LNCAP (cell line): ENCODE measurements around the gene FDXR.

Experiments used
- CTCF ChIP-seq: fragments of 450-650 bp; IDR thresholded peaks from 2 replicates; pipeline ENCODE4 v1.5.1; 2017; ENCODE audit warnings: mild to moderate bottlenecking

The FDXR gene

GRCh38 chr17:74873037-74873873 is 461 bp upstream of the FDXR start:
- TF ChIP-seq CTCF, result no peak

DNA sequence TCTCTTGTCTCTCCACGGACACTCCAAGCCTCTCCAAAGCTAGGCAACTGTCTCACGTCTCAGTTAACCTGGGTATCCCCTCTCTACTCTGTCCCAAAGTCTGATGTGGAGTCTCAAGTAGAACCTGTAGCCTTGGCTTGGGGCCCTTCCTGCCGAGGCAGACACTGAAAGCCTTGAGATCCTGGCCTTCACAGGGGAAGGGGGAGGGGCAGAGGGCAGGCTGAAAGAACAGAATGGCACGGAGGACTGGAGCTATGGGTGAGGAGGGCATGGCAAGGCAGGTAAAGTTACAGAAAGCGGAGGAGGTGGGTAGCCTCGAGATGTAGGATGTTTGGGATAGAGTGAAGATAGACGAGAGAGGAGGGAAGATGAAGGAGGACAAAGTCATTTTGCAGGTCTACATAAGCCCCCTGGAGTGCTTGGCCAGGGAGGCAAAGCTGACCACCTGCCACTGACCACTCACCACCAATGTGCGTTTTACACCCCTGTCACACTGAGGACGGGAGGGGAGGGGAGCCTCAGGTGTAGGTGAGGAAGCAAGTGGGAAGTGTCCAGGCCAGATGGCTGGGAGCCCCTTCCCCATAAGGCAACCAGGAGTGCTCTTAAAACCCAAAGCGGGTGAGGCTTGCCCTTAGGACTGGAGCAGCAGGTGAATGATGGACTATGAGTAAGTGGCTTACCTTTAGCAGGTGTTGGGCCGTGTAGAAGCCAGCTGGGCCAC is 1.3 kb downstream of the FDXR start:
- no peak for TF ChIP-seq CTCF

- TF ChIP-seq CTCF, result no peak
Measured at GRCh38 chr17:74870512-74870911, 2.3 kb downstream of the FDXR start.

- no peak for TF ChIP-seq CTCF
Measured at GRCh38 chr17:74868908-74869255, 3.9 kb downstream of the FDXR start.

DNA sequence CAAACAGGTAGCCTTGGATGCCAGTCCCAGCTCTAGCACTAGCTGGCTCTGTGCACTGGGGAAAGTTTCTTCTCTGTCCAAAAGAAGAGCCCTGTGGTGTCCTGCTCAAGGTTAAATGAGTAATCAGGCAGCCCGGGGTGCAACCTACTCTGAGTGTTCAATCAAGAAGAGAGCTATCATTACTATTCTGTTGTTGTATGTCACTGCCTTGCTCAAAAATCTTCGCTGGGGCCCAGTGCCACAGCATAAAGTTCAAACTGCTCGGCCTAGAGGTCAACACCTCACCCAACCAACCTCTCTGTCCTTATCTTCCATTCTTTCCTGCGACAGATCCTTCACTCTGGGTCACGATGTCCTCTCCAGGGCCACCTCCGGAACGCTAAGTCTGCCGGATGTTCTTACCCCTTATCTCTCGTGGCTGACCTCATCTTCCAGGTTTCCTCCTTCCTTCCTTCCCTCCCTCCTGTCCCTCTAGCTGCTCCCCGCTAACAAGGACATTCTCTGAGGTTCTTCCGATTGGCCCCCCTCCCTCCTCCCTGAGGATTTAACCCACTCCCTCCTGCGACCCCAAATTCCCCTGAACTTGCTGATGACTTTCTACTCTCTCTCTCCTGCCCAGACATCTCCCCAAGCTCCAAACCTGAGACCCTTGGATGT is 4.4 kb downstream of the FDXR start:
- no peak for TF ChIP-seq CTCF

GRCh38 chr17:74866198-74866835 is 6.5 kb downstream of the FDXR start:
- no peak for TF ChIP-seq CTCF

DNA sequence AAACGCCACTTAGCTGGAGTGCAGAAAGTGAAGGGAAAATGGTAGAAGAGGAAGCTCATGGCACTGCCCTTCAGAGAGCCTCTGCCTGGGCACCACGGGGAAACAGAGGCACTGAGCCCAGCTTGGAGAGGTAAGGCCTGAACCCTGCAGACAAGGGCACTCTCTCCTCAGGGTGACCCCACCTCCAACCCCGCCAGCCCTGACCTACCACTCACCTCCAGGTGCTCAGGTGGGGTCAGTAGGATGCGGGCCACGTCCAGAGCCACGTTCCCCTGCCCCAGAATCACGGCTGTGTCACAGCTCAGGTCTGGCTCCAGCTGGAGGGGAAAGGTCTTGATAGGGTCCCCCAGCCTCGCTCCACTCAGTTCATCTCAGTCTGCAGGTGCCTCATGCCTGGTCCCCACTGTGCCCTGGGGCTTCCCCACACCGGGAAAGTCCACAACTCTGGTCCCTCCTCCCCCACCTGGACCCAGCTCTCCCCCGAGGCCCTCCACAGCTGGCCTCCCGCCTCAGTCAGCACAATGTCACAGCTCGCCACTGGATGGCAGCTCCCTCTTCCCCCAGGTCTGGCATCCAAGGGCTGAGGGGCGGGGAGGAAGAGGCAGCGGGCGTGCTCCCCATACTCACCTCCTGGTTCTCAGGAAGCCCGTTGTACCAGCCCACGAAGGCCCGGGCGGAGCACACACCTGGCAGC is 7.1 kb downstream of the FDXR start:
- no peak for TF ChIP-seq CTCF
